Measurements from ENCODE around the gene ERFE. TPM values are rescaled to one million over a fixed set of nuclear protein-coding genes. Genes with fewer than 3 reads are reported as not detected.
A peak's percentile ranks its signal among the peaks of the same experiment; 100 is the strongest.

ERFE gene
- total RNA-seq, 2 donors from 2014 or later, result 0.45 TPM; not detected in 1

- DNase-seq (no peak), ATAC-seq (no peak)
- intact Hi-C loops (cut with DNase I, micrococcal nuclease), result no loop called here
Observed at GRCh38 chr2:238176613-238177012, 17.8 kb downstream of the ERFE start.

GRCh38 chr2:238180554-238180953 is 21.8 kb downstream of the ERFE start:
- no peak for ATAC-seq
- DNase-seq, result no peak
- intact Hi-C loops (cut with DNase I, micrococcal nuclease), result no loop called here

DNA sequence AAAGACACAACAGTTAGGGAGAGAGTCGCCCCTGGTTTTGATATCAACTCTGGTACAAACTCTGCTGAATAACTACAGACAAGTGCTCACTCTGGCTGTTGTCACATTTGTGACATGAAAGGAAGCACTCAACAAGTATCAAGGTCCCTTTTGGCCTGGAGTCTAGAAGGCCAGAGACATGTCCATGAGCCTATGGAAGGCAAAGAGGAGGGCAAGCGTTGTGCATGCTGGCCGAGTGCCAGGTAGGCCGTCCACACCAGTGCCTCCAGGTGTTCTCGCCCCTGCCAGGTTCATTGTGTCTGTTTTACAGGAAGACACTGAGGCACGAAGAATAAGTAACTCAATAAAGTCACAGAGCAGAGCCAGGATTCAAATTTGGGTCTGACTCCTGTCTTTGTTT is 23.6 kb downstream of the ERFE start:
- ATAC-seq (no peak), DNase-seq (no peak)
- intact Hi-C loops (cut with DNase I, micrococcal nuclease), result no loop called here

DNA sequence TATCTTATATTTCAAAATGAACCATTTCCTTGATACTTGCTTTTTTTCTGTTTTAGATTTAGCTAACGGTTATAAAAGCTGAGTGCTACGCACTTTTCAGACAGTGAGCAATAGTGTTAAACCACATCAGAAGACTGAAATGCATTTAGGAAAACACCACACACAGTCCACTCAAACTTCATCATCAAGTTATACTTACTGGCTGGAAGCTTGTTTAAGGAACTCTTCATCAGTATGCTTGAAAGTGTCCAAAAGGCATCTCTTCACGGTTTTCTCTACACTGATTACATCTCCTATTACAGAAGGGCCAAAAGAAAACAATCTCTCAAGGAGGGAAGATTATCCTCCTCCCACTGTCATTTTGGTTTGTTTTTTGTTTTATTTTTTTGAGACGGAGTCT is 25.1 kb downstream of the ERFE start:
- no peak for DNase-seq
- intact Hi-C loops (cut with DNase I, micrococcal nuclease), result no loop called here
- no peak for ATAC-seq

- DNase-seq (no peak), ATAC-seq (no peak)
- intact Hi-C loops (cut with DNase I, micrococcal nuclease), result no loop called here
Observed at GRCh38 chr2:238187618-238188548, 29.1 kb downstream of the ERFE start.

DNA sequence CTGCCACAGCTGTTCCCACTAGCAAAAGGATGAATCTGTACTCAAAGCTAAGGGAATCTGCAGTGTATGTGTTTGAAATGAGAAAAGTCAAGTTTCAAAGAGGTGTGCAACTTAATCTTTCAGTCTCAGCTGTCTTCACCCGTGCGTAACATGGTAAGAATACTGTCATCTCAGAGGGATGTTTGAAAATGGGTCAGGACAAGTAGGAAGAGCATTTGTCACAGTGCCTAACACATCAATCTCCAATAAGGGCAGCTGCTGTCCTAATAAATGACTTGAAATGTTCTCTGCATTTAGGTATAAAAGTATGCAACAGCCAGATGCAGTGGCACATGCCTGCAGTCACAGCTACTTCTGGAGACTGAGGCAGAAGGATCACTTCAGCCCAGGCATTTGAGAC is 31.7 kb downstream of the ERFE start:
- ATAC-seq, result no peak
- no peak for DNase-seq
- intact Hi-C loops (cut with DNase I, micrococcal nuclease), result no loop called here

DNA sequence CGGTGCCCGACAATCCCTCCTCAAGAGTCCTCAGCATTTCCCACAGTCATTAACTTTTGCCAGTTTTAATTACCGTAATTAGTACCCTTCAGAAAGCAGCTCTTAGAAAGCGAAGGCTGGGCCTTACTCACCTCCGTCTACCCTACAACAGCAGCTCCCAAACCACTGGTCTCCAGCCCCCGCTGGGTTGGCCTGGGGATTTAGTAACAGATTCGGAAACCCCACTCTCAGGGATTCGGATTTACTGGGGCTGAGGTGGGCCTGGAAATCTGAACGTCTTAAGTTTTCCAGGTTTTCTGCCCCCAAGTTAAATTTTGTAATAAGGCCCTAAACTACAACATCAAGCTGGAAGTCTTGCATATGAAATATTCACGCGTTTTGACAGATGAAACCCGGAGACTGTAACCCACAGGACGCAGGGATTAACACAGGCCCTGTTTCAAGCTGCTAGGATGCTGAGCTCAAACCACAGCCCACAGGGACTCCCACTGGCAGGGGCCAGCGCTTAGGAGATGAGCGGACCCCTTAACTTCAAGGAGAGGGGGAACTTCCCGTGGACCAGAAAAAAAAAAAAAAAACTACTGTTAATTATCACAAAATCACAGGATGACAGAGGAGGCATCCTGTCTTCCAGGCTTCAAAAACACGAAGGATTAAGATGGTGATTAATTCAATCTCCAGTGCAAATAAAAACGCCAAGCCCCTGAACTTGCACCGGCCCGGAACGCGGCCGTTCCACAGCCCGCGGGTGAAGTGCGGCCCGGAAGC is 43.7 kb downstream of the ERFE start:
- intact Hi-C loops (cut with DNase I, micrococcal nuclease), result no loop called here
- no peak for ATAC-seq
- no peak for DNase-seq

GRCh38 chr2:238203094-238203972 is 44.6 kb downstream of the ERFE start, which contains the start of gene ILKAP:
ILKAP (minus strand) TSS chr2:238203695; CDS start chr2:238203553, 142 bp downstream.
- DNase-seq (peak; percentile 86 to 90), ATAC-seq (peak; percentile 98)
- intact Hi-C loops (cut with DNase I, micrococcal nuclease), result no loop called here

- intact Hi-C loops (cut with DNase I, micrococcal nuclease), result no loop called here
Observed at GRCh38 chr2:238203973-238204683, 45.4 kb downstream of the ERFE start.

DNA sequence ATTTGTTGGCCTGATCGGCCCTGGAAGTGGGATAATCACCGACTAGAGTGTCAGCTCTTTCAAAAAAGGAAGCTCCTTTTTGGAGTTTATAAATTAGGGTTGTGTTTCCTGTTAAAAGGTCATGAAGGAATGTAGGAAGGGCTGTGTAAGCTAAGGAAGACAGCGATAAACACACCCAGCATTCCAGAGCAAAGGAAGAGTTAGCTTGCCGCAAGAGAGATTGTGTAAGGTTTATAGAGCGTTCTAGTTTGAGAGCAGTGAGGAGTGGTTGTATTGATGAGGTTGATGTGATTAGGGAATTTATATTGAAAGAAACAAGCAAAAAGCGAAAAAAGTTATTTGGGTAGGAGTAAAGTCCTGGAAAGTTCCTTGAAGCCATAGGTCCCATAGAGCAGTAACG is 48.2 kb downstream of the ERFE start:
- DNase-seq (no peak), ATAC-seq (no peak)
- intact Hi-C loops (cut with DNase I, micrococcal nuclease), result no loop called here

More at GRCh38 chr2:238203973-238204683, 45.4 kb downstream of the ERFE start:
- ATAC-seq (peak; percentile 9), DNase-seq (no peak)

DNA sequence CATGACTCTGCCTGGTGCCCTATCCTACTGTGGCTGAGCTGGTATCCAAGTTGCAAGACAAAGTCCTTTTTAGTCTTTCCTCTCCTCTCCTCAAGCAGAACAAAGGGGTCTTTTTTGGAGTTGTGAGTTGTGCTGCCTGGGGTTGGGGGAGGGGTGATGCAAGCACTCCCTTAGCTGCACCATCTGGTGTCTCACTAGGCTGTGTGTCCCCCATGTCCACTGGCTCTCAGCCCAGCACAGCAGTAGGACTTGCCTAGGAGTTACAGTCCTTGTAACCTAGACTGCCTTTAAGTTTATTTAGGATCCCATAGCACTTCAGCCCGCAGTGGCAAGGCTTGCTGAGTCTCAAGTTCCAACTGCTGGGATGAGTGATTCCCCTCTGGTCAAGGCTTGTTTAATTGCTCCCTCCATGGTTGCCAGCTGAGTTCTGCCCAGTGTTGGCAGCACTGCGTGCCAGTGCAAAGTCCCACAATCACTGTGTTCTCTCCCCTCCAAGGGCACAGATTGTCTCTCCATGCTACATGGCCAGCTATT is 57.9 kb downstream of the ERFE start:
- intact Hi-C loops (cut with DNase I, micrococcal nuclease), result no loop called here
- DNase-seq, result no peak
- no peak for ATAC-seq

Other genes with a start within 250 kb of the ERFE start
- gene UBE2F, start 192.0 kb upstream of the ERFE start, total RNA-seq, result 10 to 100 TPM; 50.8 to 52.9 TPM
- 10 to 100 TPM; 12.8 to 14.2 TPM for gene SCLY, start 98.0 kb upstream of the ERFE start, total RNA-seq
- gene ESPNL, start 58.6 kb upstream of the ERFE start, total RNA-seq, result under 1 TPM; 0.06 to 0.25 TPM
- under 1 TPM; 0.18 to 0.28 TPM for gene KLHL30, start 20.3 kb upstream of the ERFE start, total RNA-seq
- 10 to 100 TPM; 32.7 to 38.6 TPM for gene ILKAP, start 44.7 kb downstream of the ERFE start, total RNA-seq
- gene HES6, start 81.1 kb downstream of the ERFE start, total RNA-seq, result 10 to 100 TPM; 32.0 to 54.8 TPM
- gene PER2, start 129.6 kb downstream of the ERFE start, total RNA-seq, result 10 to 100 TPM; 16.9 to 35.4 TPM
- gene TRAF3IP1, start 161.5 kb downstream of the ERFE start, total RNA-seq, result 10 to 100 TPM; 18.0 to 23.3 TPM